Common myeloid progenitor, CD34-positive (primary cell): ENCODE measurements around the gene NKAPL.
A peak's percentile ranks its signal among the peaks of the same experiment; 100 is the strongest.

Source experiments
- CTCF ChIA-PET: fragments of 350-600 bp; sonication (Branson Sonifier 250); formaldehyde crosslinking; loops from one replicate; lab custom pipeline; 2021; ENCODE audit warnings: antibody characterized with exemption; lab: Charles Lee
- POLR2A ChIA-PET: fragments of 350-600 bp; sonication (Branson Sonifier 250); formaldehyde crosslinking; loops from one replicate; lab custom pipeline; 2021; ENCODE audit warnings: antibody characterized with exemption; lab: Charles Lee
- DNase-seq, 3 donors: peaks; one replicate each; pipeline versions ENCODE4 v3.0.0 to v3.0.0-alpha.2; 2013
- H3K27ac ChIP-seq, 2 experiments: 1 replicate in 1 of 2; 2 replicates in 1 of 2; pipeline ENCODE4 v1.7.0; 2013; ENCODE audit warnings: inconsistent platforms in 2 of 2, low read length in 2 of 2, mild to moderate bottlenecking in 2 of 2, low read depth in 1 of 2, moderate library complexity in 1 of 2; ENCODE audit not compliant: severe bottlenecking in 2 of 2, insufficient read depth in 1 of 2, poor library complexity in 1 of 2
- H3K27me3 ChIP-seq, 5 experiments: replicated peaks in 2 of 5; 1 replicate in 3 of 5; 2 replicates in 2 of 5; pipeline versions ENCODE4 v1.6.1 to v1.7.0; 2013; ENCODE audit warnings: low read length in 4 of 5, mild to moderate bottlenecking in 2 of 5, moderate library complexity in 2 of 5, inconsistent platforms in 1 of 5; ENCODE audit not compliant: insufficient read depth in 5 of 5, control insufficient read depth in 4 of 5
- H3K36me3 ChIP-seq, 4 experiments: 1 replicate in 2 of 4; 2 replicates in 2 of 4; pipeline versions ENCODE4 v1.6.1 to v1.7.0; 2013; ENCODE audit warnings: low read length in 3 of 4, control low read depth in 1 of 4, mild to moderate bottlenecking in 1 of 4; ENCODE audit not compliant: control insufficient read depth in 4 of 4, insufficient read depth in 4 of 4
- H3K4me1 ChIP-seq, 4 experiments: 1 replicate in 3 of 4; 2 replicates in 1 of 4; pipeline versions ENCODE4 v1.6.1 to v1.7.1; 2013; ENCODE audit warnings: low read length in 3 of 4, mild to moderate bottlenecking in 3 of 4, control low read depth in 1 of 4, inconsistent platforms in 1 of 4, moderate library complexity in 1 of 4; ENCODE audit not compliant: control insufficient read depth in 4 of 4, insufficient read depth in 4 of 4; ENCODE audit errors: control extremely low read depth in 1 of 4
- H3K4me3 ChIP-seq, 7 experiments: 1 replicate in 4 of 7; 2 replicates in 3 of 7; pipeline versions ENCODE4 v1.5.1 to v1.7.0; 2013; ENCODE audit warnings: mild to moderate bottlenecking in 7 of 7, low read length in 6 of 7, moderate library complexity in 6 of 7, inconsistent platforms in 2 of 7, low read depth in 2 of 7, control low read depth in 1 of 7; ENCODE audit not compliant: insufficient read depth in 4 of 7, control insufficient read depth in 1 of 7; ENCODE audit errors: extremely low read depth in 1 of 7
- H3K9me3 ChIP-seq, 5 experiments: 1 replicate in 4 of 5; 2 replicates in 1 of 5; pipeline versions ENCODE4 v1.6.1 to v1.7.1; 2013; ENCODE audit warnings: low read length in 4 of 5, mild to moderate bottlenecking in 2 of 5, inconsistent platforms in 1 of 5, low read depth in 1 of 5, moderate library complexity in 1 of 5; ENCODE audit not compliant: control insufficient read depth in 4 of 5, insufficient read depth in 2 of 5; ENCODE audit errors: control extremely low read depth in 1 of 5
- WGBS: methylation state at CpG from one replicate; pipeline ENCODE4 v1.1.5; 2013; ENCODE audit not compliant: insufficient coverage; 5-methylcytosine and 5-hydroxymethylcytosine counted together

Gene NKAPL

DNA sequence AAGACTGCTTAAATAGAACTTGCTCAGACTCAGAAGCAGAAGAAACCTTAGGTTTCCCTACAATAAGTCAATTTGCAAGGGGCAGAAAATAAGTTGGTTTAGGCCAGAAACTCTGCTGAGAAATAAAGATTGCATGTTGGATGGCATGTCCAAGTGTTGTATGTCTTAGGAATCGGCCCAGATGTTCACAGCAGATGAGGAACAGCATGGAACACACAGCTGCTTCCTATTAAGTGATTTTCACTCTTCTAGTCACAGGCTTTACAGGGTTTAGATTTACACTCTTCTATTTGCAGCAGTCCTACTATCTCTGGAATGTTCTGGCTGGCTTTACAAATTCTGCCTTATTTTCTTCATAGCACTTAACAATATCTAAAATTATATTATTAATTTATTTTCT is 10.2 kb upstream of the NKAPL start:
- ChIA-PET POLR2A (no interaction called here), CTCF (no interaction called here)
- peaks cover 8 to 24% (median 15%) of the 10 kb centered on the region in 4 experiments for H3K4me1 ChIP-seq
- 100% methylated on average over 1 of the region's 1 CpG for WGBS
- no peak for DNase-seq
- H3K27me3 ChIP-seq, result no peaks in the 10 kb centered on the region
- H3K4me3 ChIP-seq, result no peak overlapping the region
- no peak overlapping the region for H3K27ac ChIP-seq
- no peaks in the 10 kb centered on the region for H3K9me3 ChIP-seq
- peaks cover 13 to 48% (median 41%) of the 10 kb centered on the region in 4 experiments for H3K36me3 ChIP-seq

DNA sequence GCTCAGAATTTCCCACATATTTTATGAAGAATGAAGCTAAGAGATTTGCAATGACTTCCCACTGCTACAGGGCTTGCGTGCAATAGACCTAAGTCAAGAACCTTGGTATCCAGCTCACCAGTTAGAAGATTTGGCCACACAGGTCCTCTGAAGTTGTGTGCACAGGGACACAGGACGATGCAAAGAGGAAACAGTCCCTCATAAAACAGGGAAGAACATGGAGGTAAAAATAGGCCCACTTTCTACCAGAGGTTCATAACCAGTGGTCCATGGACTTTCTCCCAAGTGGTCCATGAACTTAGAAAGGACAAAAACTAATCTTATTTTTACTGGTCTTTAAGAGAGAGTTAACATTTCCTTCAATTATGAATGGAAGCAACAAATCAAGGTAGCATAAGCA is 8.3 kb upstream of the NKAPL start:
- H3K27ac ChIP-seq, result no peak overlapping the region
- H3K9me3 ChIP-seq, result no peaks in the 10 kb centered on the region
- H3K4me1 ChIP-seq, result peaks cover 8 to 28% (median 15%) of the 10 kb centered on the region in 4 experiments
- WGBS, result 71% methylated on average over 2 of the region's 2 CpGs
- peaks cover 13 to 32% (median 24%) of the 10 kb centered on the region in 4 experiments for H3K36me3 ChIP-seq
- H3K4me3 ChIP-seq, result peak overlapping the region in 6 of 7 experiments; percentile 83 to 98 (median 92)
- ChIA-PET POLR2A (no interaction called here), CTCF (interaction anchor here (1.5 kb wide), 1 partner anchor 105 kb away, joined by 8 read pairs; no protein-coding TSS in a partner anchor)
- no peak for DNase-seq
- H3K27me3 ChIP-seq, result no peaks in the 10 kb centered on the region

DNA sequence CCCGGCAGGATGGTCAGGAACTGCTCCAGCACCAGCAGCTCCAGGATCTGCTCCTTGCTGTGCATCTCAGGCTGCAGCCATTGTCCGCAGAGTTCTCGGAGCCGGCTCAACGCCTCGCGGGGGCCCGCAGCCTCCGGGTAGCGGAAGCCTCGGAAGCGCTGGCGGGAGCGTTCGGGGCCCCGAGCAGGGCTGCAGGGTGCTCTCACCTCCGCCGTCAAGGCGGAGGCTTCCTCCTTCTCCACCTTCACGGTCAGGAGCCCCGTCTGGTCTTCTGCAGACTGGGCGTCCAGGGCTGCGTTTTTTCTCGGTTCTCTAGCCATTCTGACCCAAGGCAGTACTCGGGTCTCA is 7.5 kb upstream of the NKAPL start:
- 0% methylated on average over 22 of the region's 25 CpGs for WGBS
- Histone ChIP-seq H3K36me3 (peaks cover 8 to 23% (median 15%) of the 10 kb centered on the region in 4 experiments), H3K4me3 (peak overlapping the region; percentile 63 to 98 (median 88)), H3K27ac (peak overlapping the region; percentile 50 to 82), H3K4me1 (peaks cover 8 to 28% (median 15%) of the 10 kb centered on the region in 4 experiments), H3K27me3 (no peaks in the 10 kb centered on the region), H3K9me3 (no peaks in the 10 kb centered on the region)
- ChIA-PET CTCF (interaction anchor here (1.1 to 1.4 kb wide), 3 partner anchors 12 to 106 kb away, joined by 3 to 5 read pairs (median 4); partner anchors contain the start of gene ZSCAN26), POLR2A (interaction anchor here (1.0 to 1.1 kb wide), 4 partner anchors 14 to 84 kb away, joined by 3 to 5 read pairs (median 4); partner anchors contain the start of genes PGBD1 and ZSCAN26)
- DNase-seq, result peak in 2 of 3 donors; percentile 31 to 59

DNA sequence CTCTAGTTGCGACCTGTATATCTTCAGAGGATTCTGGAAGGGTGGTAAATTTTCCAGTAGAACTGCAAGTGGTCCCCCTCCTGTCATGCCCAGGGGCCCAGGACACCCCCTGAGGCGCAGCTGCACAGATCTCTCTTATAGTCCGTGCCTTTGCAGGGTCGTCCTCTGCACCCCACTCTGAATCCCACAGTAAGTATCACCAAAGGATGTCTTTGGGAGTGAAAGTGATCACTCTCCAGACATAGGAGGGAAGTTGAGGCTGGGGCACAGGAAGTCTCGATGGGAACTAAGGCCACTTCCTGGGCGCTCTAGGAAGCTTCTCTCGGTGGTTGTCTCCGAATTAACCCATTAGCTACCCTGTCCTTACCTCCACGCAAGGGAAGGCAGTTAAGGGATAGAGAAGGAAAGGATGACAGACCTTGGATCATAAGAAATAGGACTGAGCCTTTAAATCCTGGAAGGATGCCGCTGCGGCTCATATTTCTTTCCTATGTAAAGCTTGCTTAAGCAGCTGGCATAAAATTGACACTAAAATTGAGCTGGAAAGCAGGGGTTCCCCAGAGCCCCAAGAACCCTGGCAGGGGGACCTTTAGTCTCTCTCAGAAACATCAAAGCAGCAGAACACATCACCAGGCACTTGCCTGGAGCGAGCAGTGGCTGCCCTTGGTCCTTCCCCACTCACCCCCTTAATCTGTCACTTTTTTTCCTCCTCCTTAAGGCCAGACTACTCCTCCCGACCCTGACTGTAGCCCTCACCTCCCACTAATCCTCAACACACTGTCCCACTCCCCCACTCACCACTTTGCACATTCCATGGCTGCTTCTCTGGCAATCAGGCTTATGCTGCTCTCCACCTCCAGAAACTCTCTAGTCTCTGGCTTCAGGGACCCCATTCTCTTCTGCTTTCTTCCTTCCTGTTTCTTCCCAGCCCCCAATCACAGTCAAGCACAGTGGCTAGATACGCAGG is 6.8 kb upstream of the NKAPL start, which contains the start of gene ZKSCAN4:
Gene ZKSCAN4, minus strand, starts transcription at position 261 of the 967 bp plus-strand sequence. CDS start 289 bp downstream, outside the sequence.
- peaks cover 8 to 28% (median 15%) of the 10 kb centered on the region in 4 experiments for H3K4me1 ChIP-seq
- peak; percentile 80 to 83 (median 81) for DNase-seq
- ChIA-PET POLR2A (interaction anchor here (1.0 to 1.1 kb wide), 4 partner anchors 13 to 83 kb away, joined by 3 to 5 read pairs (median 4); partner anchors contain the start of genes PGBD1 and ZSCAN26), CTCF (interaction anchor here (0.6 to 1.4 kb wide), 7 partner anchors 11 to 130 kb away, joined by 3 to 6 read pairs (median 4); partner anchors contain the start of gene ZSCAN26)
- whole genome bisulfite sequencing, result 0% methylated on average over 7 of the region's 14 CpGs
- peak within 1 kb of the TSS; percentile 63 to 98 (median 88) for H3K4me3 ChIP-seq
- H3K9me3 ChIP-seq, result no peaks in the 10 kb centered on the region
- peaks cover 6 to 16% (median 12%) of the 10 kb centered on the region in 4 experiments for H3K36me3 ChIP-seq
- no peaks in the 10 kb centered on the region for H3K27me3 ChIP-seq
- H3K27ac ChIP-seq, result peak within 1 kb of the TSS; percentile 50 to 82

DNA sequence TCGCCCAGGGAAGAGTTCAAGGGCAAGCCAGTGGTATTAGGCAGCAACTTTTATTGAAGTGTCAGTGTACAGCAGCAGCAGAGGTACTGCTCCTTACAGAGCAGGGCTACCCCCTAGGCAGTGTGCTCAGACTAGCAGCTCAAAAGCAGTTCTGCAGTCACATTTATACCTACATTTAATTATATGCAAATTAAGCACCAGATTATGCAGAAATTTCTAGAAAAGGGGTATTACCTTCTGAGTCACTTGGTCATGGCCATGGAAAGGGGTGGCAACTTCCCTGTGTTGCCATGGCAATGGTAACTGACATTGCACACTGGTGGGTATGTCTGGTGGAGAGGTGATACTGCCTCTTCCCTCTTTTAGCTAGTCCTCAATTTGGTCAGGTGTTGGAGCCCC is 5.0 kb upstream of the NKAPL start:
- no peaks in the 10 kb centered on the region for H3K36me3 ChIP-seq
- WGBS, result 100% methylated on average over 1 of the region's 1 CpG
- CTCF ChIA-PET, result no interaction called here
- H3K27ac ChIP-seq, result no peak overlapping the region
- peak; percentile 26 to 79 (median 72) for DNase-seq
- POLR2A ChIA-PET, result no interaction called here
- H3K27me3 ChIP-seq, result no peaks in the 10 kb centered on the region
- no peak overlapping the region for H3K4me3 ChIP-seq
- peaks cover 0 to 2% (median 0%) of the 10 kb centered on the region in 5 experiments for H3K9me3 ChIP-seq
- H3K4me1 ChIP-seq, result peaks cover 8 to 28% (median 18%) of the 10 kb centered on the region in 4 experiments

DNA sequence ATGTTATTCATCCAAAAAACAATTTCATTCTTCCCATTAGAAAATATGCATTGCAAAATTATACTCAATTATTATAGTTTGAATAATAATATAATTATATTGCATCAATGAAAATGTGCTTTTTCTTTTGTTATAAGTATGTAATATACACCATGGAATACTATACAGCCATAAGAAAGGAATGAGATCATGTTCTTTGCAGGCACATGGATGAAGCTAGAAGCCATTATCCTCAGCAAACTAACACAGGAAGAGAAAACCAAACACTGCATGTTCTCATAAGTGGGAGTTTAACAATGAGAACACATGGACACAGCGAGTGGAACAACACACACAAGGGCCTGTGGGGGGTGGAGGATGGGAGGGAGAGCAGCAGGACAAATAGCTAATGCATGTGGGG is 2.1 kb upstream of the NKAPL start:
- no CpG with 5 or more reads among the region's 1 CpG for WGBS

More for the DNA sequence above, 2.1 kb upstream of the NKAPL start:
- H3K4me3 ChIP-seq, result no peak overlapping the region
- no peaks in the 10 kb centered on the region for H3K36me3 ChIP-seq
- no peak for DNase-seq
- peaks cover 0 to 10% (median 2%) of the 10 kb centered on the region in 5 experiments for H3K9me3 ChIP-seq
- POLR2A ChIA-PET, result no interaction called here
- CTCF ChIA-PET, result no interaction called here
- no peak overlapping the region for H3K27ac ChIP-seq
- H3K27me3 ChIP-seq, result no peaks in the 10 kb centered on the region
- H3K4me1 ChIP-seq, result peaks cover 0 to 18% (median 15%) of the 10 kb centered on the region in 4 experiments
